Body of pancreas (tissue), 4 donors: ENCODE data around the gene PRPF40A. TPM values are rescaled to one million over a fixed set of nuclear protein-coding genes. Genes with fewer than 3 reads are reported as not detected.

Experiments
- ATAC-seq: fragments of 150-250 bp; one replicate; pipeline ENCODE4 v1.9.1; 2016
- DNase-seq, 4 donors: peaks; one replicate each; pipeline ENCODE4 v3.0.0-alpha.2; 2019
- H3K27ac ChIP-seq, 4 donors: fragments of 200-600 bp; sonication (generic); 1 replicate in 3 of 4; 2 replicates in 1 of 4; pipeline versions ENCODE4 v1.5.1 to v1.6.1; 2016 to 2019; ENCODE audit warnings: mild to moderate bottlenecking in 1 of 4, mixed read lengths in 1 of 4, moderate library complexity in 1 of 4
- H3K27me3 ChIP-seq, 2 donors: fragments of 200-600 bp; sonication (generic); one replicate each; pipeline ENCODE4 v1.6.0; 2016; ENCODE audit warnings: mild to moderate bottlenecking in 1 of 2
- H3K36me3 ChIP-seq, 2 donors: fragments of 200-600 bp; sonication (generic); replicated peaks in 1 of 2; 2 replicates each; pipeline ENCODE4 v1.5.1; 2016; ENCODE audit warnings: low read depth in 2 of 2; ENCODE audit not compliant: insufficient read depth in 1 of 2
- H3K4me1 ChIP-seq: fragments of 200-600 bp; sonication (generic); one replicate; pipeline ENCODE4 v1.6.0; 2016
- H3K4me3 ChIP-seq, 2 donors: fragments of 200-600 bp; sonication (generic); 1 replicate in 1 of 2; 2 replicates in 1 of 2; pipeline ENCODE4 v1.5.1; 2016 to 2019
- H3K9me3 ChIP-seq, 3 donors: fragments of 200-600 bp; sonication (generic); 1 replicate in 2 of 3; 2 replicates in 1 of 3; pipeline ENCODE4 v1.5.1; 2016
- CTCF ChIP-seq, 7 experiments: fragments of 450-650 bp in 4 of 7; fragments of 200-600 bp in 3 of 7; sonication (generic) in 3 of 7; IDR thresholded peaks; one replicate each; pipeline ENCODE4 v1.5.1; 2016 to 2019; ENCODE audit warnings: antibody characterized with exemption in 7 of 7
- POLR2A ChIP-seq, 3 donors: fragments of 450-650 bp; IDR thresholded peaks; one replicate each; pipeline ENCODE4 v1.6.1; 2016; ENCODE audit warnings: antibody characterized with exemption in 3 of 3, mild to moderate bottlenecking in 2 of 3
- WGBS, 2 donors: methylation state at CpG; one replicate each; pipeline ENCODE4 v1.1.5; 2017; 5-methylcytosine and 5-hydroxymethylcytosine counted together
- intact Hi-C: fragments of 100-400 bp; cut with DNase I; formaldehyde crosslinking; loops from one replicate; pipeline ENCODE4 v1.15.1; 2023
- total RNA-seq, 2 donors: library from RNA; depleted of rRNA; stranded (reverse); fragments of >200 nt; gene quantifications; one replicate each; pipeline ENCODE4 v1.1.0, GENCODE V29; 2016

The PRPF40A gene
- total RNA-seq, 2 donors from 2014 or later: 38.9 to 52.7 TPM

GRCh38 chr2:152607793-152608300 lies 109.4 kb downstream of the PRPF40A start:
- no peaks in the 10 kb centered on the region for H3K4me1 ChIP-seq

GRCh38 chr2:152606941-152607340 lies 110.3 kb downstream of the PRPF40A start:
- Histone ChIP-seq H3K27ac (no peak overlapping the region), H3K9me3 (no peaks in the 10 kb centered on the region), H3K4me1 (no peaks in the 10 kb centered on the region), H3K4me3 (no peak overlapping the region), H3K27me3 (no peaks in the 10 kb centered on the region), H3K36me3 (no peaks in the 10 kb centered on the region)
- intact Hi-C loops: no loop called here
- DNase-seq: no peak
- TF ChIP-seq CTCF (IDR thresholded peaks at IDR 0.05) (no peak), POLR2A (IDR thresholded peaks at IDR 0.05) (no peak)
- WGBS, 2 donors: 40% methylated on average over 2 of the region's 2 CpGs
- no peak for ATAC-seq

More at GRCh38 chr2:152607793-152608300, 109.4 kb downstream of the PRPF40A start:
- ATAC-seq (no peak), DNase-seq (no peak)
- no peak for TF ChIP-seq CTCF (IDR thresholded peaks at IDR 0.05)
- TF ChIP-seq POLR2A (IDR thresholded peaks at IDR 0.05): no peak
- H3K4me3 ChIP-seq: no peak overlapping the region
- no peaks in the 10 kb centered on the region for H3K36me3 ChIP-seq
- intact Hi-C loops: no loop called here
- no peak overlapping the region for H3K27ac ChIP-seq
- WGBS, 2 donors: 85 to 87% methylated on average over 7 of the region's 7 CpGs
- no peaks in the 10 kb centered on the region for H3K27me3 ChIP-seq
- no peaks in the 10 kb centered on the region for H3K9me3 ChIP-seq

GRCh38 chr2:152606081-152606480 lies 111.2 kb downstream of the PRPF40A start:
- Histone ChIP-seq H3K27ac (no peak overlapping the region), H3K27me3 (no peaks in the 10 kb centered on the region), H3K4me3 (no peak overlapping the region), H3K4me1 (no peaks in the 10 kb centered on the region), H3K9me3 (no peaks in the 10 kb centered on the region), H3K36me3 (no peaks in the 10 kb centered on the region)
- 93 to 100% methylated on average over 1 of the region's 1 CpG for WGBS, 2 donors
- no peak for ATAC-seq
- no peak for DNase-seq
- intact Hi-C loops: no loop called here
- no peak for TF ChIP-seq CTCF (IDR thresholded peaks at IDR 0.05)
- no peak for TF ChIP-seq POLR2A (IDR thresholded peaks at IDR 0.05)

- WGBS, 2 donors: 98 to 99% methylated on average over 3 of the region's 3 CpGs
- H3K9me3 ChIP-seq: no peaks in the 10 kb centered on the region
- no peaks in the 10 kb centered on the region for H3K27me3 ChIP-seq
- intact Hi-C loops: no loop called here
- no peak overlapping the region for H3K27ac ChIP-seq
- no peak overlapping the region for H3K4me3 ChIP-seq
- ATAC-seq (no peak), DNase-seq (no peak)
- no peaks in the 10 kb centered on the region for H3K36me3 ChIP-seq
- no peaks in the 10 kb centered on the region for H3K4me1 ChIP-seq
- TF ChIP-seq POLR2A (IDR thresholded peaks at IDR 0.05) (no peak), CTCF (IDR thresholded peaks at IDR 0.05) (no peak)
Measured at GRCh38 chr2:152603166-152603565, 114.1 kb downstream of the PRPF40A start.

GRCh38 chr2:152602750-152603149 lies 114.5 kb downstream of the PRPF40A start:
- H3K9me3 ChIP-seq: no peaks in the 10 kb centered on the region
- no peaks in the 10 kb centered on the region for H3K4me1 ChIP-seq
- intact Hi-C loops: no loop called here
- ATAC-seq (no peak), DNase-seq (no peak)
- H3K27ac ChIP-seq: no peak overlapping the region
- H3K4me3 ChIP-seq: no peak overlapping the region
- WGBS, 2 donors: 82 to 89% methylated on average over 8 of the region's 8 CpGs
- H3K36me3 ChIP-seq: no peaks in the 10 kb centered on the region
- no peaks in the 10 kb centered on the region for H3K27me3 ChIP-seq
- TF ChIP-seq POLR2A (IDR thresholded peaks at IDR 0.05) (no peak), CTCF (IDR thresholded peaks at IDR 0.05) (no peak)
